Measurements from ENCODE around the gene SMURF1.

GRCh38 chr7:99089914-99090629 lies 53.8 kb downstream of the SMURF1 start:
- TF ChIP-seq CTCF (IDR thresholded peaks at IDR 0.05) (no peak), ZFX (IDR thresholded peaks at IDR 0.05; ENCODE audit: borderline replicate concordance) (no peak)
